Motor neuron (in vitro differentiated cells): ENCODE results near the gene ITGAE. TPM values are rescaled to one million over a fixed set of nuclear protein-coding genes. Genes with fewer than 3 reads are reported as not detected.
"Not testable (repeated sequence)": the region's sequence is repeated elsewhere in the genome, so short reads cannot be mapped to it uniquely, and the experiment has no call there.

Experiments used
- ATAC-seq, 8 experiments: fragments of 200-7000 bp; cut with Tn5 transposase; replicated peaks in 6 of 8; 2 replicates each; pipeline ENCODE4 v1.8.0; 2021; ENCODE audit warnings: mild to moderate bottlenecking in 8 of 8, moderate library complexity in 8 of 8
- H3K27ac ChIP-seq, 2 donors: fragments of 250-450 bp; sonication (Bioruptor Pico); 2 replicates each; pipeline ENCODE4 v1.9.0; 2021; ENCODE audit warnings: antibody characterized with exemption in 2 of 2, mild to moderate bottlenecking in 2 of 2, moderate library complexity in 1 of 2
- H3K4me1 ChIP-seq, 2 donors: fragments of 250-450 bp; sonication (Bioruptor Pico); replicated peaks in 1 of 2; 2 replicates each; pipeline ENCODE4 v1.6.1; 2021; ENCODE audit warnings: antibody characterized with exemption in 2 of 2, mild to moderate bottlenecking in 2 of 2, moderate library complexity in 1 of 2
- H3K4me3 ChIP-seq, 5 donors: fragments of 250-450 bp; sonication (Bioruptor Pico); 2 replicates each; pipeline ENCODE4 v1.9.0; 2021; ENCODE audit warnings: antibody characterized with exemption in 5 of 5, mild to moderate bottlenecking in 5 of 5, moderate library complexity in 4 of 5
- WGBS, 10 experiments: fragments of 450-650 bp; shearing (Covaris generic); methylation state at CpG; one replicate each; pipeline ENCODE4 v1.0.0; 2022; 5-methylcytosine and 5-hydroxymethylcytosine counted together
- in situ Hi-C, 9 experiments: fragments of 400-800 bp; cut with MboI; loops; one replicate each; pipeline ENCODE4 v1.15.0; 2021; ENCODE audit warnings: low sequenced_read_pairs in 9 of 9, low pct_unique_long_range_greater_than_20kb in 2 of 9; ENCODE audit not compliant: unreplicated experiment in 9 of 9
- total RNA-seq, 8 experiments: library from RNA; unstranded; fragments of 300-600 nt; gene quantifications; 2 replicates each; pipeline versions ENCODE4 v1.2.3 to v1.2.4, GENCODE V29; 2022

Gene ITGAE
- total RNA-seq, 8 experiments from 2014 or later, result 14.0 to 47.6 (median 22.3) TPM

GRCh38 chr17:3796822-3797170 lies 4.2 kb downstream of the ITGAE start:
- in situ Hi-C loops, result loop anchor here in 1 of 9 experiments (10.0 kb wide), 1 partner anchor 62 kb away; no protein-coding TSS in a partner anchor
- Histone ChIP-seq H3K4me3 (no peak overlapping the region), H3K4me1 (peaks cover 4% of the 10 kb centered on the region in 2 donors), H3K27ac (no peak overlapping the region)
- no CpG with 5 or more reads among the region's 9 CpGs for WGBS, 10 experiments
- no peak for ATAC-seq

- Histone ChIP-seq H3K4me1 (peaks cover 4% of the 10 kb centered on the region in 2 donors), H3K27ac (no peak overlapping the region), H3K4me3 (no peak overlapping the region)
- 79 to 100% (median 90%) methylated on average over 2 to 4 of the region's 17 CpGs; no CpG with 5 or more reads in 6 of the 10 experiments for whole genome bisulfite sequencing, 10 experiments
- no peak for ATAC-seq
- in situ Hi-C loops, result loop anchor here in 1 of 9 experiments (10.0 kb wide), 1 partner anchor 61 kb away; no protein-coding TSS in a partner anchor
Observed at GRCh38 chr17:3796110-3796821, 4.7 kb downstream of the ITGAE start.

GRCh38 chr17:3795390-3796102 lies 5.4 kb downstream of the ITGAE start:
- in situ Hi-C loops, result loop anchor here in 1 of 9 experiments (10.0 kb wide), 1 partner anchor 61 kb away; no protein-coding TSS in a partner anchor
- ATAC-seq, result peak in 2 of 8 experiments; percentile 14 to 55
- H3K4me1 ChIP-seq, result peaks cover 4% of the 10 kb centered on the region in 2 donors
- WGBS, 10 experiments, result 0 to 98% (median 81%) methylated on average over 1 to 10 of the region's 31 CpGs; no CpG with 5 or more reads in 5 of the 10 experiments
- H3K27ac ChIP-seq, result no peak overlapping the region
- H3K4me3 ChIP-seq, result no peak overlapping the region

- no peak overlapping the region for H3K4me3 ChIP-seq
- peaks cover 4% of the 10 kb centered on the region in 2 donors for H3K4me1 ChIP-seq
- peak in 6 of 8 experiments; percentile 17 to 64 (median 40) for ATAC-seq
- in situ Hi-C loops, result loop anchor here in 1 of 9 experiments (10.0 kb wide), 1 partner anchor 60 kb away; no protein-coding TSS in a partner anchor
- H3K27ac ChIP-seq, result no peak overlapping the region
- 56 to 87% (median 70%) methylated on average over 2 to 16 of the region's 26 CpGs; no CpG with 5 or more reads in 3 of the 10 experiments for WGBS, 10 experiments
Observed at GRCh38 chr17:3794557-3795389, 6.2 kb downstream of the ITGAE start.

GRCh38 chr17:3794152-3794551 lies 6.8 kb downstream of the ITGAE start:
- in situ Hi-C loops, result loop anchor here in 1 of 9 experiments (10.0 kb wide), 1 partner anchor 59 kb away; no protein-coding TSS in a partner anchor
- H3K4me3 ChIP-seq, ATAC-seq, H3K4me1 ChIP-seq, H3K27ac ChIP-seq: not testable (repeated sequence)
- WGBS, 10 experiments, result 80 to 92% (median 83%) methylated on average over 1 to 8 of the region's 9 CpGs; no CpG with 5 or more reads in 5 of the 10 experiments

- H3K4me3 ChIP-seq, H3K4me1 ChIP-seq, H3K27ac ChIP-seq, ATAC-seq: not testable (repeated sequence)
- 67 to 100% (median 88%) methylated on average over 1 to 3 of the region's 7 CpGs; no CpG with 5 or more reads in 6 of the 10 experiments for WGBS, 10 experiments
- in situ Hi-C loops, result loop anchor here in 1 of 9 experiments (10.0 kb wide), 1 partner anchor 58 kb away; no protein-coding TSS in a partner anchor
Observed at GRCh38 chr17:3793258-3793657, 7.7 kb downstream of the ITGAE start.

- in situ Hi-C loops, result loop anchor here in 1 of 9 experiments (10.0 kb wide), 1 partner anchor 58 kb away; no protein-coding TSS in a partner anchor
- Histone ChIP-seq H3K27ac (no peak overlapping the region), H3K4me3 (no peak overlapping the region), H3K4me1 (peaks cover 4% of the 10 kb centered on the region in 2 donors)
- ATAC-seq, result no peak
- WGBS, 10 experiments, result 30 to 88% (median 67%) methylated on average over 1 to 6 of the region's 6 CpGs; no CpG with 5 or more reads in 1 of the 10 experiments
Observed at GRCh38 chr17:3792481-3792880, 8.5 kb downstream of the ITGAE start.

GRCh38 chr17:3788200-3788599 lies 12.8 kb downstream of the ITGAE start:
- 42 to 100% (median 80%) methylated on average over 1 to 2 of the region's 2 CpGs for WGBS, 10 experiments
- Histone ChIP-seq H3K27ac (no peak overlapping the region), H3K4me3 (no peak overlapping the region), H3K4me1 (peaks cover 4% of the 10 kb centered on the region in 2 donors)
- in situ Hi-C loops, result no loop called here
- ATAC-seq, result no peak

- in situ Hi-C loops, H3K4me3 ChIP-seq, H3K27ac ChIP-seq, ATAC-seq, H3K4me1 ChIP-seq: not testable (repeated sequence)
- 67 to 97% (median 83%) methylated on average over 1 to 4 of the region's 5 CpGs; no CpG with 5 or more reads in 2 of the 10 experiments for WGBS, 10 experiments
Observed at GRCh38 chr17:3785323-3785722, 15.7 kb downstream of the ITGAE start.

GRCh38 chr17:3782751-3783150 lies 18.2 kb downstream of the ITGAE start:
- no peak for ATAC-seq
- in situ Hi-C loops, result no loop called here
- no peak overlapping the region for H3K27ac ChIP-seq
- WGBS, 10 experiments, result 18 to 95% (median 78%) methylated on average over 3 to 8 of the region's 8 CpGs
- no peak overlapping the region for H3K4me3 ChIP-seq
- no peaks in the 10 kb centered on the region for H3K4me1 ChIP-seq

- in situ Hi-C loops, result no loop called here
- peak in 3 of 8 experiments; percentile 23 to 37 (median 32) for ATAC-seq
- Histone ChIP-seq H3K4me3 (no peak overlapping the region), H3K4me1 (no peaks in the 10 kb centered on the region), H3K27ac (no peak overlapping the region)
- 2 to 97% (median 80%) methylated on average over 2 to 6 of the region's 6 CpGs for WGBS, 10 experiments
Observed at GRCh38 chr17:3780986-3781385, 20.0 kb downstream of the ITGAE start.

- 67 to 100% (median 80%) methylated on average over 1 to 10 of the region's 20 CpGs; no CpG with 5 or more reads in 3 of the 10 experiments for WGBS, 10 experiments
- no peak for ATAC-seq
- Histone ChIP-seq H3K4me1 (no peaks in the 10 kb centered on the region), H3K4me3 (no peak overlapping the region), H3K27ac (no peak overlapping the region)
- in situ Hi-C loops, result no loop called here
Observed at GRCh38 chr17:3777366-3778120, 23.4 kb downstream of the ITGAE start.
